ENCODE results near the gene MICAL3.

- TF ChIP-seq CTCF (IDR thresholded peaks at IDR 0.05) (no peak), ZFX (IDR thresholded peaks at IDR 0.05; ENCODE audit: borderline replicate concordance) (no peak)
Observed at GRCh38 chr22:17946662-17947367, 77.5 kb downstream of the MICAL3 start.
